Measurements from ENCODE around the gene ELOA2. TPM values are rescaled to one million over a fixed set of nuclear protein-coding genes. Genes with fewer than 3 reads are reported as not detected.

The ELOA2 gene, protein sequence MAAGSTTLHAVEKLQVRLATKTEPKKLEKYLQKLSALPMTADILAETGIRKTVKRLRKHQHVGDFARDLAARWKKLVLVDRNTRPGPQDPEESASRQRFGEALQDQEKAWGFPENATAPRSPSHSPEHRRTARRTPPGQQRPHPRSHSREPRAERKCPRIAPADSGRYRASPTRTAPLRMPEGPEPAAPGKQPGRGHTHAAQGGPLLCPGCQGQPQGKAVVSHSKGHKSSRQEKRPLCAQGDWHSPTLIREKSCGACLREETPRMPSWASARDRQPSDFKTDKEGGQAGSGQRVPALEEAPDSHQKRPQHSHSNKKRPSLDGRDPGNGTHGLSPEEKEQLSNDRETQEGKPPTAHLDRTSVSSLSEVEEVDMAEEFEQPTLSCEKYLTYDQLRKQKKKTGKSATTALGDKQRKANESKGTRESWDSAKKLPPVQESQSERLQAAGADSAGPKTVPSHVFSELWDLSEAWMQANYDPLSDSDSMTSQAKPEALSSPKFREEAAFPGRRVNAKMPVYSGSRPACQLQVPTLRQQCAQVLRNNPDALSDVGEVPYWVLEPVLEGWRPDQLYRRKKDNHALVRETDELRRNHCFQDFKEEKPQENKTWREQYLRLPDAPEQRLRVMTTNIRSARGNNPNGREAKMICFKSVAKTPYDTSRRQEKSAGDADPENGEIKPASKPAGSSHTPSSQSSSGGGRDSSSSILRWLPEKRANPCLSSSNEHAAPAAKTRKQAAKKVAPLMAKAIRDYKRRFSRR
- not detected for total RNA-seq
- polyA plus RNA-seq: not detected
- total RNA-seq: not detected

DNA sequence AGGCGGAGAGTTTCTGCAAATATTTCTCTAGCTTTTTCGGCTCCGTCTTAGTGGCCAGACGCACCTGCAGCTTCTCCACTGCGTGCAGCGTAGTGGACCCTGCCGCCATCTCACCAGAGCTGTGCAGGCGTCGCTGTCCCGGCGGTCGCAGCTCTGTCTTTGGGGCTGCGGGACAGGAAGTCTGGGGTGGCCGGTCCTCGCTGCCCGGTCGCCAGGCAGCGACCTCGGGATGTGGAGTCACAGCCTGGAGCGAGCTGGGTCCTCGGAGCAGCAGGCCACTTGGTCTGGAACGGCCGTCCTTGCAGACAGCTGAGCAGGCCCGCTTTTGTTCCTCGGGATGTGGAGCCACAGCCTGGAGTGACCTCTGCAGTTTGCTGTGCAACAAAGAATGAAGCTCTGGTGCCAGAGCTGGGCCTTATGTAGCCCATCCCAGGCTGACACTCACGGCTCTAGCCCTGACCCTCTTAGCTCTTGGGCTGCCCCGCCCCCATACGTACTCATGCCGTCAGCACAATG lies at the start of gene ELOA2:
Gene ELOA2, minus strand, starts transcription at position 466 of the 516 bp plus-strand sequence. Its CDS starts 357 bp downstream, at position 109.
- Mint-ChIP-seq H3K27ac (no peak within 1 kb of the TSS), H3K36me3 (peaks cover 0 to 11% (median 0%) of the 10 kb centered on the region in 5 donors), H3K4me1 (peaks cover 0 to 1% (median 0%) of the 10 kb centered on the region in 7 donors), H3K27me3 (peaks cover 0 to 12% (median 6%) of the 10 kb centered on the region in 5 donors), H3K4me3 (no peak within 1 kb of the TSS), H3K9me3 (peaks cover 0 to 49% (median 15%) of the 10 kb centered on the region in 11 donors)
- no peak for ATAC-seq
- no peaks in the 10 kb centered on the region for H3K36me3 ChIP-seq (ENCODE audit: control insufficient read depth in 2 of 3, insufficient read depth in 3 of 3, low read length in 3 of 3)
- no peak within 1 kb of the TSS for H3K4me3 ChIP-seq (ENCODE audit: low read length)
- H3K27me3 ChIP-seq (ENCODE audit: control insufficient read depth in 2 of 2, insufficient read depth in 2 of 2, low read length in 2 of 2): no peaks in the 10 kb centered on the region
- DNase-seq: no peak
- no peak within 1 kb of the TSS for H3K27ac ChIP-seq (ENCODE audit: low read depth, low read length)
- ChIA-PET POLR2A (no interaction called here), CTCF (no interaction called here)
- H3K4me1 ChIP-seq (ENCODE audit: control insufficient read depth in 2 of 2, insufficient read depth in 2 of 2, low read length in 2 of 2): no peaks in the 10 kb centered on the region
- intact Hi-C loops (cut with micrococcal nuclease): no loop called here
- peaks cover 0 to 10% (median 0%) of the 10 kb centered on the region in 3 experiments for H3K9me3 ChIP-seq (ENCODE audit: control insufficient read depth in 2 of 3, low read length in 3 of 3)

DNA sequence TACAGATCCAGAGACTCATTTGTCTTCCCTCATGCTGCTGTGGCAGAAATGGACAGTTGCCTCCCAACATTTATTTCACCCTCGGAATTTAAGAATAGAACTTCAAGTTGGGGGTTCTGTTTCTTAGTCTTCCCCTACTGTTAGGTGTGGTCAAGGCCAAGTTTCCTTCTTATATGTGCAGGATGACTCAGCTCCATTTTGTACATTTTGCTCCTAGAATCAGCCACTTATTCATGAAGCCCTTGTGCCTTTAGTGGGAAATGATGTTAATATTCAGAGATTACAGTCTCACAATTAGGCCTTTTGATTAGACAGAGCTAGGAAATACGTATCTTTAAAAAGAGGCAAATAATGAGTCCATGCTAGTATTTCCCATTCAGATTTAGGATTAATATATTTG lies 46.2 kb upstream of the ELOA2 start:
- intact Hi-C loops (cut with micrococcal nuclease): no loop called here
- CTCF ChIA-PET: no interaction called here
- no peaks in the 10 kb centered on the region for H3K27me3 Mint-ChIP-seq

DNA sequence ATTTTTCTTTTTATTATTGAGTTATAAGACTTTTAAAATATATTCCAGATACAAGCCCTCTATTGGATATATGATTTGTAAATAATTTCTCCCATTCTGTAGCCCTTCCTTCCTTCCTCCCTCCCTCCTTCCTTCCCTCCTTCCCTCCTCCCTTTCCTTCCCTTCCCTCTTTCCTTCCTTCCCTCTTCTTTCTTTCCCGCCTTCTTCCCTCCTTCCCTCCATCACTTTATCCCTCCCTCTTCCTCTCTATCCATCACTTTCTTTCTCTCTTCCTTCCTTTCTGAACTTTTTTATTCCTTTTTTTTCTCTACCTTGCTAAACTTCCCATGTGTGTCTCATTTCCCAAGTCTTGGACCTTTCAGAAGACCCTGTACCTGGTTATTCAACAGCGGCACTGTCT lies 45.5 kb upstream of the ELOA2 start:
- POLR2A ChIA-PET: no interaction called here

More for the DNA sequence above, 46.2 kb upstream of the ELOA2 start:
- no peaks in the 10 kb centered on the region for H3K36me3 ChIP-seq (ENCODE audit: control insufficient read depth in 2 of 3, insufficient read depth in 3 of 3, low read length in 3 of 3)
- DNase-seq (no peak), ATAC-seq (no peak)
- Mint-ChIP-seq H3K9me3 (no peaks in the 10 kb centered on the region), H3K4me3 (no peak overlapping the region), H3K27ac (no peak overlapping the region), H3K4me1 (no peaks in the 10 kb centered on the region), H3K36me3 (peaks cover 0 to 12% (median 0%) of the 10 kb centered on the region in 5 donors)
- POLR2A ChIA-PET: no interaction called here
- H3K27ac ChIP-seq (ENCODE audit: low read depth, low read length): no peak overlapping the region
- no peak overlapping the region for H3K4me3 ChIP-seq (ENCODE audit: low read length)
- no peaks in the 10 kb centered on the region for H3K27me3 ChIP-seq (ENCODE audit: control insufficient read depth in 2 of 2, insufficient read depth in 2 of 2, low read length in 2 of 2)
- H3K4me1 ChIP-seq (ENCODE audit: control insufficient read depth in 2 of 2, insufficient read depth in 2 of 2, low read length in 2 of 2): no peaks in the 10 kb centered on the region
- H3K9me3 ChIP-seq (ENCODE audit: control insufficient read depth in 2 of 3, low read length in 3 of 3): no peaks in the 10 kb centered on the region

DNA sequence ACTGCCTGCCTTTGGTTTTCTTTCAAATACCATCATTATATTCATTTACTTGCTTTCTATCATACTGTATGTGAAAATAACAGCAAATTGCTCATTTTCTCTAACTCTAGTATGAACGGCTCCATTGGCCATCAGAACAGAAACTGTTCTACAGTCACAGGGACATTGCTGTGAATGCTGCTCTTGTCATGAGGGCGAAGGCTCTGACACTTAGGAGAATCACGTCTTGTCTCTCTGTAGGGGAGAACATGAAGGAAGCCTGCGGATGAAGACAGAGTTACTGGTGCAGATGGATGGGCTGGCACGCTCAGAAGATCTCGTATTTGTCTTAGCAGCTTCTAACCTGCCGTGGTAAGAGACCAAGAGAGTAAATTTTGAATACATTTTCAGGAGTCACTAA lies 41.7 kb upstream of the ELOA2 start:
- POLR2A ChIA-PET: no interaction called here
- H3K9me3 Mint-ChIP-seq: no peaks in the 10 kb centered on the region
- H3K4me3 Mint-ChIP-seq: no peak overlapping the region
- intact Hi-C loops (cut with micrococcal nuclease): no loop called here
- H3K4me1 ChIP-seq (ENCODE audit: control insufficient read depth in 2 of 2, insufficient read depth in 2 of 2, low read length in 2 of 2): no peaks in the 10 kb centered on the region
- DNase-seq: no peak
- peaks cover 0 to 8% (median 0%) of the 10 kb centered on the region in 5 donors for H3K36me3 Mint-ChIP-seq
- H3K36me3 ChIP-seq (ENCODE audit: control insufficient read depth in 2 of 3, insufficient read depth in 3 of 3, low read length in 3 of 3): no peaks in the 10 kb centered on the region
- H3K27me3 Mint-ChIP-seq: peaks cover 0 to 4% (median 0%) of the 10 kb centered on the region in 5 donors
- CTCF ChIA-PET: no interaction called here
- no peak for ATAC-seq
- H3K27ac Mint-ChIP-seq: no peak overlapping the region
- no peaks in the 10 kb centered on the region for H3K27me3 ChIP-seq (ENCODE audit: control insufficient read depth in 2 of 2, insufficient read depth in 2 of 2, low read length in 2 of 2)
- no peak overlapping the region for H3K27ac ChIP-seq (ENCODE audit: low read depth, low read length)
- H3K9me3 ChIP-seq (ENCODE audit: control insufficient read depth in 2 of 3, low read length in 3 of 3): no peaks in the 10 kb centered on the region
- no peak overlapping the region for H3K4me3 ChIP-seq (ENCODE audit: low read length)
- H3K4me1 Mint-ChIP-seq: no peaks in the 10 kb centered on the region

More for the DNA sequence above, 45.5 kb upstream of the ELOA2 start:
- no peaks in the 10 kb centered on the region for H3K9me3 ChIP-seq (ENCODE audit: control insufficient read depth in 2 of 3, low read length in 3 of 3)
- Mint-ChIP-seq H3K27ac (peak overlapping the region in 1 of 9 donors; percentile 59), H3K36me3 (peaks cover 0 to 9% (median 0%) of the 10 kb centered on the region in 5 donors), H3K4me1 (no peaks in the 10 kb centered on the region), H3K4me3 (no peak overlapping the region), H3K27me3 (no peaks in the 10 kb centered on the region), H3K9me3 (no peaks in the 10 kb centered on the region)
- CTCF ChIA-PET: no interaction called here
- H3K27me3 ChIP-seq (ENCODE audit: control insufficient read depth in 2 of 2, insufficient read depth in 2 of 2, low read length in 2 of 2): no peaks in the 10 kb centered on the region
- no peaks in the 10 kb centered on the region for H3K36me3 ChIP-seq (ENCODE audit: control insufficient read depth in 2 of 3, insufficient read depth in 3 of 3, low read length in 3 of 3)
- intact Hi-C loops (cut with micrococcal nuclease): no loop called here
- no peak overlapping the region for H3K27ac ChIP-seq (ENCODE audit: low read depth, low read length)
- no peaks in the 10 kb centered on the region for H3K4me1 ChIP-seq (ENCODE audit: control insufficient read depth in 2 of 2, insufficient read depth in 2 of 2, low read length in 2 of 2)
- H3K4me3 ChIP-seq (ENCODE audit: low read length): no peak overlapping the region
- ATAC-seq (no peak), DNase-seq (no peak)

DNA sequence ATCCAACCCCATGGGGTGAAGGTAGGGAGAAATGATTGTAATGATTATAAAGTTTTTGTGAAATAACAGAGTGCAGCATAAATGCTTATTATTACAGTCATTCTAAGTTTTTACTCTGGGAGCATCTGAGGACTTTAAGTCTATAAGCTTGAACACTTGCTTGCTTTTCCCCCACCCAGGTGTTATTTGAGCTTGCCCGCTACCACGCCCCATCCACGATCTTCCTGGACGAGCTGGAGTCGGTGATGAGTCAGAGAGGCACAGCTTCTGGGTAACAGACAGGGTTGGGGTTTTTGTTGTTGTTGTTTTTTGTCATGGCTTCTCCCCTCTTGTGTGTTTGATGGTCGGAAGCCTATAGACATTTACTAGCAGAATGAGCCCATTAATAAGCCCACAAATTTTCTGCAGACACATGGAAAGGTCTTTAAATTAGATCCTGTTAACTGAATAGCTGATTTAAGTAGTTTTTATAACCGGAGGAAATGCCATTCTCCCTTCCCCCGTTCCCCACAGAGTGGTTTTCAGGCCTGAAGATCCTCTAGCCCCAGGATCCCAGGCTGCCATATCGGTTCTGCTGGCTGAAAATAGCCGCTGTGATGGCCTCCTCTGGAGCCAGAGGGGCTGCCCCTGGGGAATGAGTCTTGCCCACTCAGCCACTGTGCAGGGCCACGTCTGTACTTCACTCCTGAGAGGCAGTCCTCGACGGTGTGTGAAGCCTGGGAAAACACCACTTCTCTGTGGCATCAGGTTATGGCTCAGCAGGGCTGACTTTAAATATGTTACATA lies 39.9 kb upstream of the ELOA2 start:
- intact Hi-C loops (cut with micrococcal nuclease): no loop called here
- Mint-ChIP-seq H3K4me1 (no peaks in the 10 kb centered on the region), H3K27ac (no peak overlapping the region), H3K36me3 (peaks cover 0 to 8% (median 0%) of the 10 kb centered on the region in 5 donors), H3K9me3 (peaks cover 0 to 1% (median 0%) of the 10 kb centered on the region in 11 donors), H3K4me3 (no peak overlapping the region), H3K27me3 (peaks cover 0 to 8% (median 5%) of the 10 kb centered on the region in 5 donors)
- Histone ChIP-seq H3K27ac (ENCODE audit: low read depth, low read length) (no peak overlapping the region), H3K36me3 (ENCODE audit: control insufficient read depth in 2 of 3, insufficient read depth in 3 of 3, low read length in 3 of 3) (no peaks in the 10 kb centered on the region), H3K4me3 (ENCODE audit: low read length) (no peak overlapping the region), H3K9me3 (ENCODE audit: control insufficient read depth in 2 of 3, low read length in 3 of 3) (no peaks in the 10 kb centered on the region), H3K27me3 (ENCODE audit: control insufficient read depth in 2 of 2, insufficient read depth in 2 of 2, low read length in 2 of 2) (no peaks in the 10 kb centered on the region), H3K4me1 (ENCODE audit: control insufficient read depth in 2 of 2, insufficient read depth in 2 of 2, low read length in 2 of 2) (no peaks in the 10 kb centered on the region)
- POLR2A ChIA-PET: no interaction called here
- DNase-seq (no peak), ATAC-seq (no peak)
- CTCF ChIA-PET: interaction anchor here (0.6 kb wide), 2 partner anchors 156 to 674 kb away, joined by 3 to 6 read pairs; no protein-coding TSS in a partner anchor

DNA sequence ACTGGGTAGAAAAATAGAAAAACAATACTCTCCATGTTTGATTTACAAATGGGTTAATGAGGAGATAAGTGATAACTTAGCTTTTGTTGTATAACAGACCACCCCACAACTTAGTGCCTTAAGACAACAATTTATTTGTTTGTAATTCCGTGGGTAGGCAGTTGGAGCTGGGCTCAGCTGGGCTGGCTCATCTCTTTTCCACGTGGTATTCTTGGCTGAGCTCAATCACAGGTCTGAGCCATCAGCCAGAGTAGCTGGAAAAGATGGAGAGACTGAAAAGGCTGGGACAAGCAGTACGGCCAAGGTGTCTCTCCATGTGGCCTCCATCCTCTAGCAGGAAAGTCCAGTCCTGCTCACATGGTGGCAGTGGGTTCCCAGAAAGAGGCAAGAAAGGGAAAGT lies 32.2 kb upstream of the ELOA2 start:
- no peak overlapping the region for H3K4me3 Mint-ChIP-seq
- Histone ChIP-seq H3K27ac (ENCODE audit: low read depth, low read length) (no peak overlapping the region), H3K27me3 (ENCODE audit: control insufficient read depth in 2 of 2, insufficient read depth in 2 of 2, low read length in 2 of 2) (no peaks in the 10 kb centered on the region), H3K9me3 (ENCODE audit: control insufficient read depth in 2 of 3, low read length in 3 of 3) (no peaks in the 10 kb centered on the region), H3K36me3 (ENCODE audit: control insufficient read depth in 2 of 3, insufficient read depth in 3 of 3, low read length in 3 of 3) (no peaks in the 10 kb centered on the region), H3K4me3 (ENCODE audit: low read length) (no peak overlapping the region), H3K4me1 (ENCODE audit: control insufficient read depth in 2 of 2, insufficient read depth in 2 of 2, low read length in 2 of 2) (no peaks in the 10 kb centered on the region)
- ATAC-seq (no peak), DNase-seq (no peak)
- H3K27ac Mint-ChIP-seq: no peak overlapping the region
- H3K36me3 Mint-ChIP-seq: no peaks in the 10 kb centered on the region
- POLR2A ChIA-PET: no interaction called here
- H3K9me3 Mint-ChIP-seq: peaks cover 0 to 1% (median 0%) of the 10 kb centered on the region in 11 donors
- intact Hi-C loops (cut with micrococcal nuclease): no loop called here
- H3K27me3 Mint-ChIP-seq: peaks cover 0 to 8% (median 5%) of the 10 kb centered on the region in 5 donors
- CTCF ChIA-PET: no interaction called here
- no peaks in the 10 kb centered on the region for H3K4me1 Mint-ChIP-seq
